HG02852 (cell line): ENCODE measurements around the gene XDH.

Experiments used
- ATAC-seq: cut with Tn5 transposase; IDR thresholded peaks from one replicate; pipeline ENCODE4 v1.9.1; 2021; ENCODE audit warnings: mild to moderate bottlenecking, moderate library complexity; ENCODE audit not compliant: unreplicated experiment

Gene XDH

GRCh38 chr2:31287654-31288053 lies 126.9 kb downstream of the XDH start:
- ATAC-seq: no peak

- ATAC-seq: no peak
Measured at GRCh38 chr2:31286961-31287550, 127.5 kb downstream of the XDH start.

GRCh38 chr2:31286230-31286629 lies 128.3 kb downstream of the XDH start:
- ATAC-seq: no peak
